Renal cortex interstitium (tissue), 11 donors: Measurements from ENCODE around the gene TNS3. TPM values are rescaled to one million over a fixed set of nuclear protein-coding genes. Genes with fewer than 3 reads are reported as not detected.

Experiments
- DNase-seq, 11 donors: peaks; one replicate each; pipeline ENCODE4 v3.0.0-alpha.2; 2013; ENCODE audit warnings: low read depth in 9 of 11, low spot score in 4 of 11; ENCODE audit errors: extremely low read depth in 1 of 11
- polyA plus RNA-seq, 3 donors: library from polyadenylated mRNA; unstranded; fragments of 120-200 nt; gene quantifications; one replicate each; pipeline ENCODE4 v1.2.1, GENCODE V29; 2013; ENCODE audit not compliant: insufficient read length in 3 of 3

Gene TNS3
- polyA plus RNA-seq, 3 donors, result 88.3 to 97.2 (median 88.6) TPM

DNA sequence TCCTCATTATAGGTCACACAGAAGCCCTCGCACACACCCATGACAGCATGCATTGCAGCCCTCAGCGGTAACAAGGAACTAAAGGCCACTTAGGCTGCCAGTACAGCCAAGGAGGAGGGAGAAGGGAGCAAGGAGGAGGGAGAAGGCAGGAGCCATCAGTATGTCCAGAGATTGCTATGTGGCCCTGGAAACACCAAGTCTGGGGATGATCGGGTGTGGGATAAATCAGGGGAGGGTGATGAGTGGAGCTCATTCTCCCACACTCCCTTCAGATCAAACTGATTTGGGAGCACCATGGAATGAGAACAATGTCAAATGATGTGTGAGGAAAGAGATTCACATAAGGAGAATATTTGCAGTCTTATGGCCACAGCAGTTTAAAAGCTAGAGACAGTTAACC, 350.9 kb downstream of the TNS3 start:
- DNase-seq, result no peak

GRCh38 chr7:47228386-47229014, 353.4 kb downstream of the TNS3 start:
- no peak for DNase-seq

- no peak for DNase-seq
Observed at GRCh38 chr7:47227762-47228177, 354.1 kb downstream of the TNS3 start.

DNA sequence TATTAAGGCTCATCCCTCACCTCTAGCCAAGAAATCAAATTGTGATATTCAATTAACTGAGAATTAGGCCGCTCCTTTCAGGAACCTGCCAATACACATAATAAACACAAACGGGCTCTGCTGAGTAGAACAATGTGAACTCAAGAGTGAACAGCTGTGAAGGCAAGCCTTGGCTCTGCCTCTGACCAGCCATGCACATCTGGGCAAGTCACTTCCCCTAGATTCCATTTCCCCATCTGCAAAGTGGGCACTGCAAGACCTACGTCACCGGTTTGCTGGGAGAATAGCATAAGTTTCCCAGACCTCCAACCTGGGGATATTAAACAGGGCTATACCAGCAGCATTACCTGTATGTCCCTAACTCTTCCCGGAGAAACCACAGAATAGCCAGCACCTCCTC, 355.2 kb downstream of the TNS3 start:
- DNase-seq, result no peak

- DNase-seq, result no peak
Observed at GRCh38 chr7:47225387-47226131, 356.4 kb downstream of the TNS3 start.
